AG09309 (cell line): ENCODE results near the gene RBM28.

Experiments used
- DNase-seq: peaks from one replicate; pipeline ENCODE4 v3.0.0-alpha.2; 2010; ENCODE audit warnings: low read depth
- H3K4me3 ChIP-seq: 2 replicates; pipeline ENCODE4 v1.5.1; 2011; ENCODE audit warnings: mild to moderate bottlenecking, low read depth, low read length, moderate library complexity; ENCODE audit not compliant: control insufficient read depth
- TF ChIP-seq, protein P1 (sequence below): IDR thresholded peaks from 2 replicates; pipeline ENCODE4 v1.5.1; 2011; ENCODE audit warnings: mild to moderate bottlenecking, low read depth, low read length, inconsistent platforms; ENCODE audit not compliant: insufficient read depth, control insufficient read depth; ENCODE audit errors: missing control alignments

The RBM28 gene

DNA sequence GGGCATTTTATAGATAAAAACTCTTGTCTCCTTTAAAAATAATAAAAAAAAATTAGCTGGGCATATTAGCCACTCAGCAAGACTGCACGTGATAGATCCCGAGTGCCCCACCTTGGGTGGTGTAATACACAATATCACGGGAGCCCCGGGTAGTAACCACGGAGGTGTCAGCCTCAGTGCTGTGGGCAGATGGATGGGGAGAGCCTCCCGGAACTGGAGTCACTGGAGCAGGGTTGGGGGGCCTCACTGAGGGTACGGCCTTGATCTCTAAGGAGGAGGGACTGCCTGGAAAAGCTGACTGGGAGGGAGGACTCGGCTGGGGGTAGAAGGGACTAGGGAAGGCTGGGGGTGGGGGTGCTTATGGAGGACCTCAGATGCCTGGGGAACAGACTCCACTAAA lies 90.0 kb downstream of the RBM28 start:
- TF ChIP-seq, protein P1, sequence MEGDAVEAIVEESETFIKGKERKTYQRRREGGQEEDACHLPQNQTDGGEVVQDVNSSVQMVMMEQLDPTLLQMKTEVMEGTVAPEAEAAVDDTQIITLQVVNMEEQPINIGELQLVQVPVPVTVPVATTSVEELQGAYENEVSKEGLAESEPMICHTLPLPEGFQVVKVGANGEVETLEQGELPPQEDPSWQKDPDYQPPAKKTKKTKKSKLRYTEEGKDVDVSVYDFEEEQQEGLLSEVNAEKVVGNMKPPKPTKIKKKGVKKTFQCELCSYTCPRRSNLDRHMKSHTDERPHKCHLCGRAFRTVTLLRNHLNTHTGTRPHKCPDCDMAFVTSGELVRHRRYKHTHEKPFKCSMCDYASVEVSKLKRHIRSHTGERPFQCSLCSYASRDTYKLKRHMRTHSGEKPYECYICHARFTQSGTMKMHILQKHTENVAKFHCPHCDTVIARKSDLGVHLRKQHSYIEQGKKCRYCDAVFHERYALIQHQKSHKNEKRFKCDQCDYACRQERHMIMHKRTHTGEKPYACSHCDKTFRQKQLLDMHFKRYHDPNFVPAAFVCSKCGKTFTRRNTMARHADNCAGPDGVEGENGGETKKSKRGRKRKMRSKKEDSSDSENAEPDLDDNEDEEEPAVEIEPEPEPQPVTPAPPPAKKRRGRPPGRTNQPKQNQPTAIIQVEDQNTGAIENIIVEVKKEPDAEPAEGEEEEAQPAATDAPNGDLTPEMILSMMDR, result no peak
- H3K4me3 ChIP-seq, result no peak overlapping the region
- no peak for DNase-seq

DNA sequence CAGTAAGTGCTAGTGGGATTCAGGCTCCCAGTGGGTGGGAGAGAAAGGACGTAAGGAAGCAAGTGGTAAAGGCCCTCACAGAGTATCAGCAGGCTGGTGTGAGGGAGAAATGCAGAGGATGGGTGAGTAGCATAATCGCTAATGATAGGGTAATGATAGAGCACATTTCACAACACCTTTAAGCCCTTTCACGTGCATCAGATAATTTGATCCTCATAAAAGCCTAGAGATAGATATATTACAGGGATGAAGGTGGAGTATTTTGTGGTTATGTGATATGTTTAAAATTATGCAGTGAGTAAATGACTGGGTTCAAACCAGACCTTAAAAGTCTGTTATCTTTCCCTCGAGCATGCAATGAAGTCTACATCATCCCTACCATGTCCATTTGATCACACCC lies 92.4 kb downstream of the RBM28 start:
- no peak for DNase-seq
- H3K4me3 ChIP-seq, result no peak overlapping the region
- TF ChIP-seq, protein P1, result no peak
